Measurements from ENCODE around the gene MIEN1.
"Not testable (repeated sequence)": the region's sequence is repeated elsewhere in the genome, so short reads cannot be mapped to it uniquely, and the experiment has no call there.

The MIEN1 gene

GRCh38 chr17:39699157-39699817 is 31.0 kb downstream of the MIEN1 start:
- DNase-seq (ENCODE audit: low spot score), result not testable (repeated sequence)

- DNase-seq (ENCODE audit: low spot score), result no peak
Observed at GRCh38 chr17:39697961-39698360, 32.4 kb downstream of the MIEN1 start.

- DNase-seq (ENCODE audit: low spot score), result no peak
Observed at GRCh38 chr17:39696731-39697130, 33.6 kb downstream of the MIEN1 start.

- DNase-seq (ENCODE audit: low spot score), result no peak
Observed at GRCh38 chr17:39695089-39695474, 35.2 kb downstream of the MIEN1 start.

GRCh38 chr17:39694593-39694992 is 35.7 kb downstream of the MIEN1 start:
- DNase-seq (ENCODE audit: low spot score), result no peak

GRCh38 chr17:39688945-39689344 is 41.4 kb downstream of the MIEN1 start:
- no peak for DNase-seq (ENCODE audit: low spot score)

GRCh38 chr17:39688475-39688835 is 41.9 kb downstream of the MIEN1 start:
- no peak for DNase-seq (ENCODE audit: low spot score)

- DNase-seq (ENCODE audit: low spot score), result peak; percentile 96
Observed at GRCh38 chr17:39687546-39688474, 42.5 kb downstream of the MIEN1 start, which contains the start of gene PGAP3. Gene PGAP3, minus strand, starts transcription at chr17:39688057. Its CDS starts 43 bp downstream, at chr17:39688014.

- no peak for DNase-seq (ENCODE audit: low spot score)
Observed at GRCh38 chr17:39687101-39687545, 43.2 kb downstream of the MIEN1 start.

GRCh38 chr17:39684369-39685192 is 45.8 kb downstream of the MIEN1 start:
- no peak for DNase-seq (ENCODE audit: low spot score)

- DNase-seq (ENCODE audit: low spot score), result no peak
Observed at GRCh38 chr17:39683295-39683939, 46.9 kb downstream of the MIEN1 start.

- no peak for DNase-seq (ENCODE audit: low spot score)
Observed at GRCh38 chr17:39679521-39680192, 50.7 kb downstream of the MIEN1 start.
